ENCODE measurements around the gene OAF.

GRCh38 chr11:120219232-120219937 is 8.6 kb downstream of the OAF start:
- TF ChIP-seq REST (IDR thresholded peaks at IDR 0.05; ENCODE audit: low read depth) (no peak), ZFX (IDR thresholded peaks at IDR 0.05) (no peak), CTCF (IDR thresholded peaks at IDR 0.05 in 2 of 3, conservative IDR thresholded peaks at IDR 0.05 in 1 of 3; ENCODE audit: borderline replicate concordance in 1 of 3, insufficient read depth in 1 of 3, low read depth in 2 of 3, low read length in 2 of 3) (no peak), ZNF274 (IDR thresholded peaks at IDR 0.05; ENCODE audit: low read depth, low read length) (no peak), EZH2 (IDR thresholded peaks at IDR 0.05) (no peak), POLR2AphosphoS5 (IDR thresholded peaks at IDR 0.05; ENCODE audit: low read depth, low read length) (no peak), TCF7L2 (IDR thresholded peaks at IDR 0.05; ENCODE audit: borderline replicate concordance, extremely low read depth, insufficient read depth, insufficient read length) (no peak), MAX (IDR thresholded peaks at IDR 0.05) (no peak), JUND (IDR thresholded peaks at IDR 0.05) (no peak), ZBTB33 (IDR thresholded peaks at IDR 0.05; ENCODE audit: extremely low read depth, insufficient replicate concordance, low read length) (no peak), CEBPB (IDR thresholded peaks at IDR 0.05; ENCODE audit: low read depth) (no peak), EZH2phosphoT487 (IDR thresholded peaks at IDR 0.05; ENCODE audit: borderline replicate concordance) (no peak), YY1 (IDR thresholded peaks at IDR 0.05; ENCODE audit: extremely low read depth, insufficient replicate concordance, low read depth, low read length) (no peak), POLR2A (IDR thresholded peaks at IDR 0.05; ENCODE audit: borderline replicate concordance, extremely low read depth, insufficient read depth, insufficient read length) (no peak)

Measured in HCT116 (cell line).